ENCODE results near the gene ZMIZ1. TPM values are rescaled to one million over a fixed set of nuclear protein-coding genes. Genes with fewer than 3 reads are reported as not detected.

ZMIZ1 gene
- total and polyA plus RNA-seq, 4 donors = 18.3 to 80.2 (median 42.6) TPM

GRCh38 chr10:79178614-79179163, 109.9 kb downstream of the ZMIZ1 start:
- no peak for TF ChIP-seq CTCF (IDR thresholded peaks at IDR 0.05; ENCODE audit: control extremely low read depth, extremely low read depth)
- Histone ChIP-seq H3K36me3 (ENCODE audit: control insufficient read depth in 4 of 4, insufficient read depth in 4 of 4, low read length in 4 of 4) (peaks cover 0 to 12% (median 8%) of the 10 kb centered on the region in 4 donors), H3K9ac (ENCODE audit: insufficient read depth in 1 of 2, low read length in 2 of 2) (no peak overlapping the region), H3K9me3 (ENCODE audit: control insufficient read depth in 4 of 4, insufficient read depth in 3 of 4, low read length in 3 of 4) (no peaks in the 10 kb centered on the region), H3K4me1 (ENCODE audit: control insufficient read depth in 5 of 5, insufficient read depth in 5 of 5, low read length in 5 of 5) (peaks cover 22 to 53% (median 28%) of the 10 kb centered on the region in 5 donors), H3K27ac (ENCODE audit: low read depth in 1 of 2, low read length in 1 of 2) (peak overlapping the region in 1 of 2 donors; percentile 55), H3K27me3 (ENCODE audit: control insufficient read depth in 3 of 3, insufficient read depth in 3 of 3, low read length in 2 of 3) (no peaks in the 10 kb centered on the region), H3K4me3 (no peak overlapping the region)
- peak; percentile 15 for ATAC-seq (ENCODE audit: insufficient read depth, low FRiP score)
- peak; percentile 68 to 73 (median 72) for DNase-seq
- WGBS, 2 donors = 11 to 32% methylated on average over 9 of the region's 9 CpGs

- Histone ChIP-seq H3K4me3 (no peak overlapping the region), H3K9me3 (ENCODE audit: control insufficient read depth in 4 of 4, insufficient read depth in 3 of 4, low read length in 3 of 4) (no peaks in the 10 kb centered on the region), H3K9ac (ENCODE audit: insufficient read depth in 1 of 2, low read length in 2 of 2) (no peak overlapping the region), H3K36me3 (ENCODE audit: control insufficient read depth in 4 of 4, insufficient read depth in 4 of 4, low read length in 4 of 4) (peaks cover 0 to 11% (median 4%) of the 10 kb centered on the region in 4 donors), H3K27me3 (ENCODE audit: control insufficient read depth in 3 of 3, insufficient read depth in 3 of 3, low read length in 2 of 3) (no peaks in the 10 kb centered on the region), H3K4me1 (ENCODE audit: control insufficient read depth in 5 of 5, insufficient read depth in 5 of 5, low read length in 5 of 5) (peaks cover 22 to 59% (median 31%) of the 10 kb centered on the region in 5 donors), H3K27ac (ENCODE audit: low read depth in 1 of 2, low read length in 1 of 2) (peak overlapping the region in 1 of 2 donors; percentile 37)
- DNase-seq (peak in 2 of 3 donors; percentile 58 to 72), ATAC-seq (ENCODE audit: insufficient read depth, low FRiP score) (no peak)
- 62 to 76% methylated on average over 7 of the region's 7 CpGs for WGBS, 2 donors
- TF ChIP-seq CTCF (IDR thresholded peaks at IDR 0.05; ENCODE audit: control extremely low read depth, extremely low read depth) = no peak
Observed at GRCh38 chr10:79179164-79179956, 110.6 kb downstream of the ZMIZ1 start.

GRCh38 chr10:79179957-79180309, 111.2 kb downstream of the ZMIZ1 start:
- Histone ChIP-seq H3K4me1 (ENCODE audit: control insufficient read depth in 5 of 5, insufficient read depth in 5 of 5, low read length in 5 of 5) (peaks cover 27 to 64% (median 35%) of the 10 kb centered on the region in 5 donors), H3K9me3 (ENCODE audit: control insufficient read depth in 4 of 4, insufficient read depth in 3 of 4, low read length in 3 of 4) (no peaks in the 10 kb centered on the region), H3K27me3 (ENCODE audit: control insufficient read depth in 3 of 3, insufficient read depth in 3 of 3, low read length in 2 of 3) (no peaks in the 10 kb centered on the region), H3K9ac (ENCODE audit: insufficient read depth in 1 of 2, low read length in 2 of 2) (no peak overlapping the region), H3K27ac (ENCODE audit: low read depth in 1 of 2, low read length in 1 of 2) (peak overlapping the region in 1 of 2 donors; percentile 37), H3K4me3 (no peak overlapping the region), H3K36me3 (ENCODE audit: control insufficient read depth in 4 of 4, insufficient read depth in 4 of 4, low read length in 4 of 4) (peaks cover 0 to 9% (median 3%) of the 10 kb centered on the region in 4 donors)
- DNase-seq (no peak), ATAC-seq (ENCODE audit: insufficient read depth, low FRiP score) (no peak)
- 65 to 73% methylated on average over 7 of the region's 7 CpGs for WGBS, 2 donors
- TF ChIP-seq CTCF (IDR thresholded peaks at IDR 0.05; ENCODE audit: control extremely low read depth, extremely low read depth) = no peak

All from lung (tissue), 12 donors.